ENCODE data around the gene BCL2. TPM values are rescaled to one million over a fixed set of nuclear protein-coding genes. Genes with fewer than 3 reads are reported as not detected.

Gene BCL2
- total RNA-seq, 1 donor from 2014 or later: 9.3 TPM

- Mint-ChIP-seq H3K9me3 (no peaks in the 10 kb centered on the region), H3K36me3 (no peaks in the 10 kb centered on the region), H3K27ac (no peak overlapping the region), H3K27me3 (ENCODE audit: low read depth) (peaks cover 26% of the 10 kb centered on the region), H3K4me3 (no peak overlapping the region), H3K4me1 (peaks cover 50% of the 10 kb centered on the region)
- TF ChIP-seq, protein P1, sequence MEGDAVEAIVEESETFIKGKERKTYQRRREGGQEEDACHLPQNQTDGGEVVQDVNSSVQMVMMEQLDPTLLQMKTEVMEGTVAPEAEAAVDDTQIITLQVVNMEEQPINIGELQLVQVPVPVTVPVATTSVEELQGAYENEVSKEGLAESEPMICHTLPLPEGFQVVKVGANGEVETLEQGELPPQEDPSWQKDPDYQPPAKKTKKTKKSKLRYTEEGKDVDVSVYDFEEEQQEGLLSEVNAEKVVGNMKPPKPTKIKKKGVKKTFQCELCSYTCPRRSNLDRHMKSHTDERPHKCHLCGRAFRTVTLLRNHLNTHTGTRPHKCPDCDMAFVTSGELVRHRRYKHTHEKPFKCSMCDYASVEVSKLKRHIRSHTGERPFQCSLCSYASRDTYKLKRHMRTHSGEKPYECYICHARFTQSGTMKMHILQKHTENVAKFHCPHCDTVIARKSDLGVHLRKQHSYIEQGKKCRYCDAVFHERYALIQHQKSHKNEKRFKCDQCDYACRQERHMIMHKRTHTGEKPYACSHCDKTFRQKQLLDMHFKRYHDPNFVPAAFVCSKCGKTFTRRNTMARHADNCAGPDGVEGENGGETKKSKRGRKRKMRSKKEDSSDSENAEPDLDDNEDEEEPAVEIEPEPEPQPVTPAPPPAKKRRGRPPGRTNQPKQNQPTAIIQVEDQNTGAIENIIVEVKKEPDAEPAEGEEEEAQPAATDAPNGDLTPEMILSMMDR (IDR thresholded peaks at IDR 0.05; ENCODE audit: unreplicated experiment): no peak
- DNase-seq (ENCODE audit: low spot score in 2 of 2, unreplicated experiment in 2 of 2): no peak
These were observed 4.4 kb downstream of the BCL2 start for GRCh38 chr18:63315131-63315662.

DNA sequence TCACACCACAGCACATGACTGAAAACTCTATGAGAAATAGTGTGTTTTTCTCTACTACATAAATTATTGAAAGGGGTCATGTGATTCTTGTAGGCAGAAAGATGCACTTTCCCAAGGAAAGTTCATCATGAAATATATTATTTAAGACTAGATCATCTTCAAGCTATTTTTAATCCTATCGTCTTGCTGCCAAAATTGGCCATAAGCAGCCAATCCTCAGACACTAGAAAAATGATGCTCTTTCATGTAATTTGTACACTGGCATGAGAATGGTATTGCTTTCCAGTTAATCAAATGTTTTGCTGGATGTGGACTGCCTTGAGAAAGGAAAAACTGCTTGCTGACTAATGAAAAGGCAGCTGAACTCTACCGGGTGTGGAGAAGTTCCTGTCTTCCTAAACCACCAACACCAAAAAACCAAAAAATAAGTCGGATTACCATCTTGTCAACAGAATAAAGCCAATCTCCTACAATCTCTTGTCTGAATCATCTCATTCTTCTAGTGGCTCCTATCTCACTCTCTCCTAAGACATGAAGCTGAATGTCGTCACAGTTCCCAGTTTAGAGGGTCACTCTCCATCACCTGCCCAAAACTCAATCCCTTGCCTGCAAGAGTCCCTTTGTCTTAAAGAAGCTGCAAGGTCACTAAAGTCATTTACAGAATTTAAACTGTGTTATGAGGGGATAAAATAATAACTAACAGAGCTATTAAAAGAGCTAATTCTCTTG is 5.3 kb downstream of the BCL2 start:
- no peaks in the 10 kb centered on the region for H3K36me3 Mint-ChIP-seq
- H3K27ac Mint-ChIP-seq: no peak overlapping the region
- peaks cover 49% of the 10 kb centered on the region for H3K4me1 Mint-ChIP-seq
- no peak for DNase-seq (ENCODE audit: low spot score in 2 of 2, unreplicated experiment in 2 of 2)
- TF ChIP-seq, protein P1 (IDR thresholded peaks at IDR 0.05; ENCODE audit: unreplicated experiment): no peak
- H3K9me3 Mint-ChIP-seq: no peaks in the 10 kb centered on the region
- peaks cover 25% of the 10 kb centered on the region for H3K27me3 Mint-ChIP-seq (ENCODE audit: low read depth)
- no peak overlapping the region for H3K4me3 Mint-ChIP-seq

- Mint-ChIP-seq H3K4me3 (no peak overlapping the region), H3K9me3 (no peaks in the 10 kb centered on the region), H3K27ac (no peak overlapping the region), H3K27me3 (ENCODE audit: low read depth) (peaks cover 17% of the 10 kb centered on the region), H3K4me1 (peaks cover 41% of the 10 kb centered on the region), H3K36me3 (no peaks in the 10 kb centered on the region)
- no peak for DNase-seq (ENCODE audit: low spot score in 2 of 2, unreplicated experiment in 2 of 2)
- TF ChIP-seq, protein P1 (IDR thresholded peaks at IDR 0.05; ENCODE audit: unreplicated experiment): no peak
These were observed 6.1 kb downstream of the BCL2 start for GRCh38 chr18:63313396-63313917.

- H3K4me3 Mint-ChIP-seq: no peak overlapping the region
- no peak for DNase-seq (ENCODE audit: low spot score in 2 of 2, unreplicated experiment in 2 of 2)
- H3K9me3 Mint-ChIP-seq: no peaks in the 10 kb centered on the region
- peaks cover 38% of the 10 kb centered on the region for H3K4me1 Mint-ChIP-seq
- TF ChIP-seq, protein P1 (IDR thresholded peaks at IDR 0.05; ENCODE audit: unreplicated experiment): no peak
- H3K27ac Mint-ChIP-seq: peak overlapping the region; percentile 60
- peaks cover 13% of the 10 kb centered on the region for H3K27me3 Mint-ChIP-seq (ENCODE audit: low read depth)
- no peaks in the 10 kb centered on the region for H3K36me3 Mint-ChIP-seq
These were observed 6.7 kb downstream of the BCL2 start for GRCh38 chr18:63312737-63313395.

GRCh38 chr18:63312019-63312409 is 7.6 kb downstream of the BCL2 start:
- Mint-ChIP-seq H3K27me3 (ENCODE audit: low read depth) (peaks cover 5% of the 10 kb centered on the region), H3K4me3 (no peak overlapping the region), H3K4me1 (peaks cover 35% of the 10 kb centered on the region), H3K9me3 (no peaks in the 10 kb centered on the region), H3K36me3 (no peaks in the 10 kb centered on the region), H3K27ac (no peak overlapping the region)
- DNase-seq (ENCODE audit: low spot score in 2 of 2, unreplicated experiment in 2 of 2): no peak
- TF ChIP-seq, protein P1 (IDR thresholded peaks at IDR 0.05; ENCODE audit: unreplicated experiment): no peak

Data from mesothelial cell of epicardium (in vitro differentiated cells).